ENCODE data around the gene VAV2.

GRCh38 chr9:133927041-133927440 is 65.1 kb downstream of the VAV2 start:
- TF ChIP-seq FOXA3 (CRISPR knock-in tag; conservative IDR thresholded peaks at IDR 0.05 in 1 of 2, IDR thresholded peaks at IDR 0.05 in 1 of 2) (no peak), CHD4 (IDR thresholded peaks at IDR 0.05; ENCODE audit: insufficient read depth, insufficient replicate concordance, low read depth, low read length, poor library complexity, severe bottlenecking) (no peak), RAD21 (CRISPR knock-in tag; conservative IDR thresholded peaks at IDR 0.05 in 1 of 2, IDR thresholded peaks at IDR 0.05 in 1 of 2) (no peak), MXI1 (IDR thresholded peaks at IDR 0.05; ENCODE audit: low read depth, low read length) (no peak), USF1 (CRISPR knock-in tag; IDR thresholded peaks at IDR 0.05) (no peak), ZNF57 (CRISPR knock-in tag; IDR thresholded peaks at IDR 0.05) (no peak), EP300 (IDR thresholded peaks at IDR 0.05; ENCODE audit: low read length) (no peak), ZNF165 (CRISPR knock-in tag; IDR thresholded peaks at IDR 0.05; ENCODE audit: borderline replicate concordance) (no peak), FOXK2 (conservative IDR thresholded peaks at IDR 0.05 in 1 of 2, IDR thresholded peaks at IDR 0.05 in 1 of 2; ENCODE audit: low read depth in 2 of 2) (no peak), BRF1 (IDR thresholded peaks at IDR 0.05; ENCODE audit: borderline replicate concordance, extremely low read depth, insufficient read length) (no peak), NONO (IDR thresholded peaks at IDR 0.05; ENCODE audit: low read depth in 2 of 2, low read length in 1 of 2) (no peak), ZFP91 (CRISPR knock-in tag; IDR thresholded peaks at IDR 0.05) (no peak)

Data from K562 (cell line).